Activated T-helper 17 cell treated with anti-CD3 and anti-CD28 coated beads, Interleukin-2, amount 50 U/mL, for 72 hours (primary cell): ENCODE results near the gene CD93. TPM values are rescaled to one million over a fixed set of nuclear protein-coding genes. Genes with fewer than 3 reads are reported as not detected.

ENCODE experiments used
- ATAC-seq: fragments of 150-1000 bp; cut with Tn5 transposase; replicated peaks from 2 replicates; pipeline ENCODE4 v1.10.0; 2021; ENCODE audit warnings: mild to moderate bottlenecking, moderate library complexity
- H3K27ac Mint-ChIP-seq: one replicate; pipeline ENCODE4 v1.8.0; 2022; ENCODE audit warnings: mixed read lengths
- H3K27me3 Mint-ChIP-seq: one replicate; pipeline ENCODE4 v1.8.0; 2022; ENCODE audit warnings: mixed read lengths
- H3K36me3 Mint-ChIP-seq: one replicate; pipeline ENCODE4 v1.8.0; 2022; ENCODE audit warnings: low read depth, mild to moderate bottlenecking, mixed read lengths
- H3K4me1 Mint-ChIP-seq: one replicate; pipeline ENCODE4 v1.8.0; 2022; ENCODE audit warnings: mixed read lengths
- H3K4me3 Mint-ChIP-seq: one replicate; pipeline ENCODE4 v1.8.0; 2022; ENCODE audit warnings: mild to moderate bottlenecking, mixed read lengths
- H3K9me3 Mint-ChIP-seq: one replicate; pipeline ENCODE4 v1.8.0; 2022; ENCODE audit warnings: mixed read lengths
- total RNA-seq, 2 donors: library from RNA; stranded (reverse); gene quantifications; one replicate each; pipeline ENCODE4 v1.2.3, GENCODE V29; 2022

Gene CD93
- total RNA-seq, 2 donors from 2014 or later, result 5.4 to 6.7 TPM

DNA sequence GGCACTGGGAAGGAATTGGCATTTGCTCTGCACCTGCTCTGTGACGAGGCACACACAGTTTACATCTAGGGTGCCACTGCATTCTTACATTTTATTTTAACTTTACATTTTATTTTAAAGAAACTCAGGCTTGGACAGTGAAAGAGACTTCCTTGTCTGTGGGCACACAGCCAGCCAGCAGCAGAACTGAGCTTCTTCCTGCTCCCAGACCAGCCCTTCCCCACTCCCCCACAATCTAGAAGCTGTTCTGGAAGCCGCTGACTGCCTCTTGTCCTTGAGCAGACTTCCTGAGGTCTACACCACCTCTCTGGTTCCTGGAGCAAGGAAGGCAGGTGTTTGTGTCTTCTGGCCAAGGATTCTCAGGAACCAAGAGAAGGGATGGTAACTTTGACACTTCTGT is 27.9 kb upstream of the CD93 start:
- no peaks in the 10 kb centered on the region for H3K4me1 Mint-ChIP-seq
- H3K27ac Mint-ChIP-seq, result no peak overlapping the region
- H3K9me3 Mint-ChIP-seq, result no peaks in the 10 kb centered on the region
- no peaks in the 10 kb centered on the region for H3K27me3 Mint-ChIP-seq
- H3K4me3 Mint-ChIP-seq, result no peak overlapping the region
- H3K36me3 Mint-ChIP-seq, result no peaks in the 10 kb centered on the region
- no peak for ATAC-seq

DNA sequence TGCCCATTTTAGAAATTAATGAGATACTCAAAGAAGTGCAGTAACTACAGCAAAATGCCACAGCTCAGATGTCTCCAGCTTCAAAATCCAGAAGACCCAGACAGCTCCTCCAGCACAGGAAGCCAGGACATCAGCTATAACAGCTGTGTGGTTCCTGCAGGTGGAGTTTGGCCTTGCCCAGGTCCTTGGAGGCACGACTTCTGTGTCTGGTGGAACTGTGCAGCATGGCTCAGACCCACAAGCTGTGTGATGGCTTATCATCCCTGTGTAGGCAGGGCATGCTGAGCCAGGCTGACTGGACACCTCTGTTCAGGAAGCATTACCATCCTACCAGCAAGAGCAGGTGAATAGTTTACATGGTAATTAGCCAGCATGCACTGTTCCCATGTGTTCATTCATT is 26.5 kb upstream of the CD93 start:
- Mint-ChIP-seq H3K27me3 (no peaks in the 10 kb centered on the region), H3K27ac (no peak overlapping the region), H3K4me1 (no peaks in the 10 kb centered on the region), H3K9me3 (no peaks in the 10 kb centered on the region), H3K4me3 (no peak overlapping the region), H3K36me3 (no peaks in the 10 kb centered on the region)
- ATAC-seq, result no peak

DNA sequence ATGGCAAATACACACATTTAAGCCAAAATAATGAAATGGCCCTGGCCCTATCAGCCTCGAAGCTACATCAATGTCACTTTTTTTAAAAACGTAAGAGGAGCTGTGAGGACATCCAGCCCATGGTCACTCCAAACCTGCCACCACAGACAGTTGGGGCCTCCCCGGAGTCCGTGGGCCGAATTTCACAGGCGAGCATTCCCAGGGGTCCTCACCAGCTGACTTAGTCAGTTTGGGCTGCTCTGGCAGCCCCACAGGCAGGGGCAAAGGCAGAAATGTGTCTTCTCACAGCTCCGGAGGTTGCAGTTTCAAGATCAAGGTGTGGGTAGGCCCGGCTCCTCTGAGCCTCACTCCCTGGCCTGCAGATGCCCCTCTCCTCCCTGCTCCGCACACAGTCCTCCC is 25.8 kb upstream of the CD93 start:
- no peak overlapping the region for H3K27ac Mint-ChIP-seq
- H3K9me3 Mint-ChIP-seq, result no peaks in the 10 kb centered on the region
- H3K27me3 Mint-ChIP-seq, result no peaks in the 10 kb centered on the region
- H3K4me3 Mint-ChIP-seq, result no peak overlapping the region
- no peaks in the 10 kb centered on the region for H3K4me1 Mint-ChIP-seq
- no peaks in the 10 kb centered on the region for H3K36me3 Mint-ChIP-seq
- ATAC-seq, result no peak

DNA sequence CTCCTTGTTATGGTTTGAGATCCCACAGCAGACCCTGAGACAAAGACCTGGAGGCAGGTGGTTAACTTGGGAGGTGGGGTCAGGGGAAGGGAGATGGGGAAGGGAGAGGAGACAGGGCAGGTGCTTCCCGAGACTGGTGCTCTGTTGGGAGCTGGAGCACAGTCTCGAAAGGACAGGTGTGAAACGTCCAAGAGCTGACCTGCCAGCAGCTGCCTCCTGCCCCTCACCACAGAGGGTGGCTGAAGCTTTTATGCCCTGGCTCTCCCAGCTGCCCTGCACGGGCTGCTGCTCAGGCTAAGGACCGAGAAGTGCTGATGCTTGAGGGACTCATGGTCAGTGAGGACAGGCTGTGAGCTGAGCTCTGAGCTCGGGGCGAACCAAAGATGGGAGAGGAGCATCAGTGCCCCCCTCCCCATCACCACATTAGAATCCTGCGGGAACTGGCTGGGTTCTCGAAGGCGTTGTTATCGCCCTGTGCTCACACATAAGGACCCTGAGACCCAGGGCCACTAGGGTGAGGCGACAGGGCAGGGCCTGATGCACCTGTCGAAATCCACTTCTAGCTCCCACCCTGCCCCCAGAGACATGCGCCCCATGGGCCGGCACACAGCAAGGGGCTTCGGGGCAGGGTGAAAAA is 25.3 kb upstream of the CD93 start:
- Mint-ChIP-seq H3K27me3 (no peaks in the 10 kb centered on the region), H3K4me3 (no peak overlapping the region), H3K4me1 (no peaks in the 10 kb centered on the region), H3K9me3 (no peaks in the 10 kb centered on the region), H3K36me3 (no peaks in the 10 kb centered on the region), H3K27ac (no peak overlapping the region)
- no peak for ATAC-seq

DNA sequence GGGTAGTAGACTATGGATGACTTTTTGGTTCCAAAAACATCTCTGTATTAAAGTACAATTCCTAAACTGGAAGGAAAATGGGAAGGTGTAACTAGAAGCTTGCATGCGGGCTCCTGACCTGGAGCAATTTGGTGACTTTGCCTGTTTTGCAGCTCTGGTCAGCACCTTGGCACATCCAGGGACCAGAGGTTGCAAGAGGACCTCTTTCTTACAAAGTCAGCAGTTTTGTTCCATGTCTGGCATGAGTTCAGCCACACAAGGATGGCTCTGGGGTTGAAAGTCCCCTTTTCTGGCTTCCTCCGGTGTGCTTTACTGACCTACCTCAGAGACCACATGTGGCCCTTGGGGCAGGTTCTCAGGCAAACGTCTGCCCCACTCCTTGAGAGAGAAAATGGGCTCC is 22.7 kb upstream of the CD93 start:
- Mint-ChIP-seq H3K27me3 (no peaks in the 10 kb centered on the region), H3K36me3 (no peaks in the 10 kb centered on the region), H3K27ac (no peak overlapping the region), H3K4me1 (no peaks in the 10 kb centered on the region), H3K4me3 (no peak overlapping the region), H3K9me3 (no peaks in the 10 kb centered on the region)
- no peak for ATAC-seq

DNA sequence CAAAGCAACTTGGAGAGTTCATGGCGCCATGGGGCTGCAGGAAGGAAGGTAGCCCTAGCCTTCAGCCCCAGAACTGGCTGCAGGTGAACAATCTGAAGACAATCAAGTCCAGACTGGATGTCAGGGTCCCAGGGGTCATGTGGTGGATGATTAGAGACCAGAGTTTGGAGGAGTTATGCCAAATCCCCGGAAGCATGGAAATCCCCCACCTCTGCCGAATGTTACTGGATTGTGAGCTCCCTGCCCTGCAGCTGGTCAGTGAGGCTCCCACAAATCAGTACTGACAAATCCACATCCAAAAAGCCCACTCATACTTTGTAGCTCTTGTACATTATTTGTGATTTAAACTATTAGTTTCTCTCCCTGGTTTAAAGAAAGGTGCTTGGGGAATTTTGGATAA is 21.3 kb upstream of the CD93 start:
- Mint-ChIP-seq H3K9me3 (no peaks in the 10 kb centered on the region), H3K27me3 (no peaks in the 10 kb centered on the region), H3K4me1 (no peaks in the 10 kb centered on the region), H3K36me3 (no peaks in the 10 kb centered on the region), H3K4me3 (no peak overlapping the region), H3K27ac (no peak overlapping the region)
- no peak for ATAC-seq

DNA sequence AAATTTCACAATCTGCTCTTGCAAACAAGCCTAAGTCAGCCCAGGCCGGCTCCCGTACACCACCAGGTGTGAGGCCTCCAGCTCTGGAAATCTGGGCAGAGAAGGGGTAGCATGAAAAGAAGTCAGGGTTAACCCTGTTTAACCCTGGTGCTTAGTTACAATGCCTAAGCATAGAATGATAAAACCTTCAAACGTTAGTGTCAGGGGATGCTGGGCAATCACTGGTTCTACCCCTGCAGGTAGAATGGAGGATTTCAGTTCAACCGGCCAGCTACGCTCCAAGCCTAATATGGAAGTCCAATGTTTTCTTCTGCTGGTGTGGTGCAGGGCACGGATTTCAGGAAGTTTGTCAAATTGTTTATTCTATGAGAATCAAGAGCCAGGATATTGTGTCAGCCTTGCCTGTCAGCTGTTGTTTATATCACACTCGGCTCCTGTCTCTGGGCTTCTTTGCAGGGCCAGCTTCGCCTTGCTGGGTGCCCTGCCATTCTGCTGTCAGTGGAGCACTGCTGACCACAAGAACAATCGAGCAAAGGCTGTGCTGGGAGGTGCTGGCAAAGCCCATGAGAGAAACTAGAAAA is 20.2 kb upstream of the CD93 start:
- H3K27ac Mint-ChIP-seq, result no peak overlapping the region
- H3K4me1 Mint-ChIP-seq, result no peaks in the 10 kb centered on the region
- ATAC-seq, result no peak
- H3K27me3 Mint-ChIP-seq, result no peaks in the 10 kb centered on the region
- H3K4me3 Mint-ChIP-seq, result no peak overlapping the region
- H3K36me3 Mint-ChIP-seq, result no peaks in the 10 kb centered on the region
- H3K9me3 Mint-ChIP-seq, result no peaks in the 10 kb centered on the region

DNA sequence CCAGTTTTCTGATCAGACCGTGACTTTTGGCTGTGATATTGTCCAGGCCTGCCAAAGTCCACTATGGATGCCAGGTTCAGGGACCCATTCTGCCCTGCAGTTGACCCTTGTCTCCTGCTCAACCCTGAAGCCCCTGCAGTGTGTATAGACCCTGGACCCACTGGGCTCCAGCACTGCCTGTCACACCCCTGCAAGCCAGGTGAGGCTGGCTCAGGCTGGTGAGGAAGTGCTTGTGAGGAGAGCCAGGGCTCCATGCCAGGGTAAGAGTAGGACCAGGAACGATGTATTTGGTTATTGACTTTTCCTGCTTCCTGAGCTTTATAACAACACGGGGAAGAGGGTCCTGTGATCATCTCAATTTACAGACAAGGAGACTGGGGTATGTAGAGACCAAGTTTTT is 19.1 kb upstream of the CD93 start:
- no peaks in the 10 kb centered on the region for H3K9me3 Mint-ChIP-seq
- H3K27me3 Mint-ChIP-seq, result no peaks in the 10 kb centered on the region
- H3K27ac Mint-ChIP-seq, result no peak overlapping the region
- no peaks in the 10 kb centered on the region for H3K4me1 Mint-ChIP-seq
- no peaks in the 10 kb centered on the region for H3K36me3 Mint-ChIP-seq
- no peak overlapping the region for H3K4me3 Mint-ChIP-seq
- no peak for ATAC-seq

DNA sequence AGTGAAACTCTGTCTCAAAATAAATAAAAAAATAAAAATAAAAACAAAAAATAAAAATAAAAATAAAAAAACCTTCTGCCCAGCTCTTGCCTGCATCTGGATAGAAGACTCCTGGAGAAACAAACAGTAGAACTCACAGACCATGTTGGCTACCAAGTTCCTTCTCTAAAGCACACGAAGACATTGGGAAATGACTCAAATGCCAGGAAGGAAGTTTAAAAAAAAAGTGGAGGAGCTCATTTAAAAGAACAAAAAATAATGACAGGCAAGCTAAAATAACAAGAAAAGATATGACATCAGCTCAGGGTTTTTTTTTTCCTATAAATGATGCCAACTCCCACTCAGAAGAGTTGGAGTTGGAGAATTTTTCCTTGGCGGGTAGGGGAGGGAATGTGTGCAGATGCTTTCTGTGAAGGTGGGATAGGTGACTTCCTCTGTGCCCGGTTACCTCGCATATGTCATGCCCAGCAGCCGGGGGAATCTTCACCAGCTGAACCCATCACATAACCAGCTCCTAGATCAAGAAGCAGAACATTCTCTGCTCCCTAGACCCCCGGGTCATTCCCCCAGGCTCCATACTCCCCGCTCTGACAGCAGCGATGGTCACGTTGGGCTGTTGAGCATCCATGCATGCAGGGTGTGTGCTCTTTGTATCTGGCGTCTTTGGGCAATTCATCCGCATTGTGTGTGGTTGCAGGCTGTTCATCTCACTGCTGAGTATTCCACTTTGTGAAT is 17.3 kb upstream of the CD93 start:
- no peak for ATAC-seq
- Mint-ChIP-seq H3K4me3 (no peak overlapping the region), H3K36me3 (no peaks in the 10 kb centered on the region), H3K27me3 (no peaks in the 10 kb centered on the region), H3K4me1 (no peaks in the 10 kb centered on the region), H3K9me3 (no peaks in the 10 kb centered on the region), H3K27ac (no peak overlapping the region)

DNA sequence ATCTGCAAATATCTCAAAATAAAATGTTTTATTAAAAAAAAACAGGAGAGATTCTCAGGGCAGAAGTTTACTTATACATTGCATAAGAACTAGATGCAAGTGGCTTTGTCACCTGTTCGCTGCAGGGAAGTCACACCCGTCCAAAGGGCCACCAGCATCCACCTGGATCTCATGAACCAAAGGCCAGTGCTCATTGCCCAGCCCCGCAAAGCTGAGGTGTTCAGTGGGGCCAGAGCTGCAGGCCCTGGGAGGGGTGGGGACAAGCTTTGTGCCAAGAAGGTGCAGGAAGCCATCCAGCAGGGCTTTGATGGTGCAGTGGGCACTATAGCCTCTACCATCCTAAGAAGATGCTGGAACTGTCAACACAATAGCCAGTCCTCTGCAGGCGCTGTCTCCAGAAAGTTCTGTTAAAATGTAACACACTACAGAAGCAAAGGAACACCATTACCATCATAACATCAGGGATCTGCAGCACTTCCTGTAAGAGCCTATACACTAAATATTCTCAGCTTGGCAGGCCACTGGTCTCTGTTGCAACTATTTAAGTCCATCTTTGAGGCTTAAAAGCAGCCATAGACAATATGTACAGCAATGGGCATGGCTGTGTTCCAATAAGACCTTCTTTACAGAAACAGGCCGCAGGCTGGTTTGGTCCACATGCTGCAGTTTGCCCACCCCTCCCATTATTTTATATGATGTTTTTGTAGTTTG is 15.7 kb upstream of the CD93 start:
- Mint-ChIP-seq H3K4me1 (no peaks in the 10 kb centered on the region), H3K9me3 (no peaks in the 10 kb centered on the region), H3K27ac (no peak overlapping the region), H3K27me3 (peaks cover 6% of the 10 kb centered on the region), H3K4me3 (no peak overlapping the region), H3K36me3 (no peaks in the 10 kb centered on the region)
- ATAC-seq, result no peak

DNA sequence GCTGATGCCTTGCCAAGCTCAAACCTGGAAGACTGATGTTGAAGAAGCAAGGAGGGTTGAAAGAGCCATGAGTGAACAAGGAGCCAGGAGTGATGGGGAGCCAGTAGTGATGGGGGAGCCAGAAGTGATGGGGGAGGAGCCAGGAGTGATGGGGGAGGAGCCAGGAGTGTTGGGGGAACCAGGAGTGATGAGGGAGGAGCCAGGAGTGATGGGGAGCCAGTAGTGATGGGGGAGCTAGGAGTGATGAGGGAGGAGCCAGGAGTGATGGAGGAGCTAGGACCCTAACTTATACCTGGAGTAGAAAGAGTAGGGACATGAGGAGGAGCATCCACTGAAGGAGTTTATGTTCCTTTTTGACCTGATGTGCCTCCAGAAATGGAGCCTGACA is 14.6 kb upstream of the CD93 start:
- no peak for ATAC-seq
- Mint-ChIP-seq H3K27ac (no peak overlapping the region), H3K9me3 (no peaks in the 10 kb centered on the region), H3K27me3 (peaks cover 6% of the 10 kb centered on the region), H3K4me1 (no peaks in the 10 kb centered on the region), H3K4me3 (no peak overlapping the region), H3K36me3 (no peaks in the 10 kb centered on the region)

DNA sequence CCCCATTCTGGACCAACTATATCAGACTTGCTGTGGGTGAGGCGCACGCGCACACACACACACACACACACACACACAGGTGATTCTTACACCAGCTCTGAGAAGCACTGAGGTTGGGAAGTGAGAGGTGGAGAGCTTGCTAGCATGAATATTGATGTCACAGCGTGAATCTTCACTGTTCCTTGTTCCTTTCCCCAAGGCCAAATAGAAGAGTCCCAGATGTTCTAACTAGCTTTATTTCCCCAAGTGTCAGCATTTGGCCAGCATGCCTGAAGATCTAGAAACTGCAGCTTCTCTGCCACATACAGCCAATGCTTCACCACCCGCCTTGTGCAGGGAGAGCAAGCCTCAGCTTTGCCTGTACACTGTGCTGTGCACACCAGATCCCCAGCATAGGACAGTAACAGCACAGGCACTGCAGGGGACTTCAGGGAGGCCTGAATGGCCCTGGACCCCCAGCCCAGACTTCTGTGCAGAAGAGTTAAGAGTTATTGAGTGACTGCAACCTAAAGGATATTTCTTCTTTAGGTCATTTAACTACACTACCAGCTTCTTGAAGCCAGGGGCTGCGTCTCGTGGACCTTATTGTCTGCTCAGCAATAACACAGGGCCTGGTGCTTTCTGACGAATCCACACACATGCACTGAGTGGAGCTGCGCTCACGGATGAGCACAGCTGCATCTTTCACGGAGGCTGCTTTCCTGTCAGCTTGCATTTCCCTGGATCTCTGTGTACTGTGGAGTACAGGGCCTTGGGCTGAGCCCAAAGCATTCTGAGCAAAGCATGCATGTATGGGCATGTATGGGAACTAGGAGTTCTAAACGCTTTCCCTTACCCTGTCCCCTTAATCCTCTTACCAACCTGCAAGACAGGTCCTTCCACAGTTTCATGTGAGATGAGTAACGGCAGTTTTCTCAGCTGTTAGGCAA is 13.9 kb upstream of the CD93 start:
- H3K36me3 Mint-ChIP-seq, result no peaks in the 10 kb centered on the region
- ATAC-seq, result no peak
- no peaks in the 10 kb centered on the region for H3K4me1 Mint-ChIP-seq
- no peaks in the 10 kb centered on the region for H3K9me3 Mint-ChIP-seq
- H3K27me3 Mint-ChIP-seq, result peaks cover 6% of the 10 kb centered on the region
- H3K4me3 Mint-ChIP-seq, result no peak overlapping the region
- no peak overlapping the region for H3K27ac Mint-ChIP-seq

DNA sequence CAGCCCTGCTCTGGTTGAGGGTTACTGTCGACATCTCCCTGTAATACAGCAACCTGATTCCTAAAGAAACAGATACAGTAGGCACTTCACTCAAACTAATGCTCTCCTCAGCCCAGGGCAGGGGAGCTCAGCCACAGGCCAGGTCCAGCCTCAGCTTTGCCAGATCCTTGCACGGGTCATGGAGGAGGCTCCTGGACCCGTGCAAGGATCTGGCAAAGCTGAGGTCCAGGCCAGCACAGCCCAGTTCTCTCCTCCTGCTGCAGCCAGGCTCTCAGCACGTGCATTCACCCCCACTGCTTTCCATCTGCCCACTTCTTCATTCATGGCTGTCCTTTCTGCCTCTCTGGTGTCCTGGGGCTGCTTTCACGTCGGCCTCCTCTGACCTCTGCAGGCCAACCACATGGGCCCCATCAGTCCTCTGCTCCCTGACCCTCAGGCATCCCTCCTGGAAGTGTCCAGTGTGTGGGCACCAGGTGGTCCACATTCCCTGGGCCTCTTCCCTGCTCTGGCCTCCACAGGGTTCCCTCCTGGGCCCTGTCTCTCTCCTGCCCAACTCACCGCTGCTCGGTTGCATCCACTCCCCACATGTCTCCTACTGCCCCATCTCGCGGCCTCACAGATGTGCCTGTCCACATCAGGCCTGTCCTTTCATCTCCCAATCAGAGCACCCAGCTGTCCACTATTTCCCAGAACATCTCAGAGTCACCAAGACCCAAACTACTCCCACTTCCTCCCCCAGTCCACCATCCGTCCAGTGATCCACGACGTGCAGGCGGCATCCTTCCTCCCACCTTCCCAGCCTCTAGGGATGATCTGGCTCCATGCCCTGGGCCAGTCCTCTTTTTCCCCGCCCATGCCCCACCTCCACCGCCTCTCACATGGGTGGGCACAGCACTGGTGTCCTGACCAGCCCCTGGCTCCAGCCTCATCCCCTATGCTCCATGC is 11.8 kb upstream of the CD93 start:
- no peak for ATAC-seq
- Mint-ChIP-seq H3K4me1 (no peaks in the 10 kb centered on the region), H3K36me3 (no peaks in the 10 kb centered on the region)

More for the DNA sequence above, 11.8 kb upstream of the CD93 start:
- Mint-ChIP-seq H3K27me3 (peaks cover 6% of the 10 kb centered on the region), H3K4me3 (no peak overlapping the region), H3K27ac (no peak overlapping the region), H3K9me3 (no peaks in the 10 kb centered on the region)
